Measurements from ENCODE around the gene MED13L.

DNA sequence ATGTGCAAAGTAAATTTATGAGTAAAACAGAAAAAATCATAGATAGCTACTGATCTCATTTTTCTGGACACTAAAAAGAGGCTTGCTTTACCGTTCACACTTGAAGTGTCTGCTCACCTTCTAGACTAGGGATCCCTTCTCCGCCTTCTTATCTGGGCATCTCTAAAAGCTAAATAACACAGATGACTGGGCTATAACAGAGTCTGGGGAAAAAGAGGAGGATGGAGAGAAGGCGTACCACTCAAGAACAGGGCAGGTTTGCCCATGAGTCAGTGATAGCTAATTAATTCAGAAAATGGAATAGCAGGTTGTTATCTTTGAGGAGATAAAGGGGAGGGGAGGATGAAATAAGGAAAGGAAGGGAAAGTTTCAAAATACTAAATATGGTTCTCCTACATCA lies 185.3 kb downstream of the MED13L start:
- TF ChIP-seq EP300 (IDR thresholded peaks at IDR 0.05) (no peak), POLR2A (IDR thresholded peaks at IDR 0.05) (no peak), POLR2AphosphoS5 (IDR thresholded peaks at IDR 0.05) (no peak)
- TF ChIP-seq, protein P1, sequence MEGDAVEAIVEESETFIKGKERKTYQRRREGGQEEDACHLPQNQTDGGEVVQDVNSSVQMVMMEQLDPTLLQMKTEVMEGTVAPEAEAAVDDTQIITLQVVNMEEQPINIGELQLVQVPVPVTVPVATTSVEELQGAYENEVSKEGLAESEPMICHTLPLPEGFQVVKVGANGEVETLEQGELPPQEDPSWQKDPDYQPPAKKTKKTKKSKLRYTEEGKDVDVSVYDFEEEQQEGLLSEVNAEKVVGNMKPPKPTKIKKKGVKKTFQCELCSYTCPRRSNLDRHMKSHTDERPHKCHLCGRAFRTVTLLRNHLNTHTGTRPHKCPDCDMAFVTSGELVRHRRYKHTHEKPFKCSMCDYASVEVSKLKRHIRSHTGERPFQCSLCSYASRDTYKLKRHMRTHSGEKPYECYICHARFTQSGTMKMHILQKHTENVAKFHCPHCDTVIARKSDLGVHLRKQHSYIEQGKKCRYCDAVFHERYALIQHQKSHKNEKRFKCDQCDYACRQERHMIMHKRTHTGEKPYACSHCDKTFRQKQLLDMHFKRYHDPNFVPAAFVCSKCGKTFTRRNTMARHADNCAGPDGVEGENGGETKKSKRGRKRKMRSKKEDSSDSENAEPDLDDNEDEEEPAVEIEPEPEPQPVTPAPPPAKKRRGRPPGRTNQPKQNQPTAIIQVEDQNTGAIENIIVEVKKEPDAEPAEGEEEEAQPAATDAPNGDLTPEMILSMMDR (IDR thresholded peaks at IDR 0.05) = no peak
